Effector memory CD8-positive, alpha-beta T cell (primary cell): ENCODE data around the gene PRUNE1.

ENCODE experiments used
- ATAC-seq: fragments of 150-1000 bp; cut with Tn5 transposase; replicated peaks from 2 replicates; pipeline ENCODE4 v1.10.0; 2021; ENCODE audit warnings: mild to moderate bottlenecking, moderate library complexity
- DNase-seq, 3 experiments: peaks; one replicate each; pipeline ENCODE4 v3.0.0; 2021
- H3K27ac Mint-ChIP-seq, 2 donors: one replicate each; pipeline ENCODE4 v1.8.0; 2022; ENCODE audit warnings: mild to moderate bottlenecking in 2 of 2, mixed read lengths in 2 of 2, moderate library complexity in 2 of 2
- H3K27me3 Mint-ChIP-seq, 2 donors: one replicate each; pipeline ENCODE4 v1.8.0; 2022; ENCODE audit warnings: mixed read lengths in 2 of 2
- H3K36me3 Mint-ChIP-seq: one replicate; pipeline ENCODE4 v1.8.0; 2022; ENCODE audit warnings: mild to moderate bottlenecking, moderate library complexity, mixed read lengths; ENCODE audit not compliant: insufficient read depth
- H3K4me1 Mint-ChIP-seq, 2 donors: one replicate each; pipeline ENCODE4 v1.8.0; 2022; ENCODE audit warnings: low read depth in 2 of 2, mixed read lengths in 2 of 2
- H3K4me3 Mint-ChIP-seq, 2 donors: one replicate each; pipeline ENCODE4 v1.8.0; 2022; ENCODE audit warnings: mild to moderate bottlenecking in 2 of 2, mixed read lengths in 2 of 2, moderate library complexity in 2 of 2
- H3K9me3 Mint-ChIP-seq, 2 donors: one replicate each; pipeline ENCODE4 v1.8.0; 2022; ENCODE audit warnings: mixed read lengths in 2 of 2

The PRUNE1 gene

GRCh38 chr1:150972417-150972940 lies 35.8 kb upstream of the PRUNE1 start:
- Mint-ChIP-seq H3K4me3 (peak overlapping the region; percentile 85 to 92), H3K9me3 (no peaks in the 10 kb centered on the region), H3K4me1 (peaks cover 53 to 58% of the 10 kb centered on the region in 2 donors), H3K36me3 (peaks cover 16% of the 10 kb centered on the region), H3K27me3 (no peaks in the 10 kb centered on the region), H3K27ac (peak overlapping the region; percentile 92 to 95)
- ATAC-seq, result no peak
- DNase-seq, result no peak

- Mint-ChIP-seq H3K4me1 (peaks cover 55 to 57% of the 10 kb centered on the region in 2 donors), H3K36me3 (peaks cover 10% of the 10 kb centered on the region), H3K9me3 (no peaks in the 10 kb centered on the region), H3K4me3 (peak overlapping the region; percentile 85 to 92), H3K27me3 (no peaks in the 10 kb centered on the region), H3K27ac (peak overlapping the region; percentile 92 to 95)
- DNase-seq (no peak), ATAC-seq (no peak)
Observed at GRCh38 chr1:150973258-150973835, 34.9 kb upstream of the PRUNE1 start.

GRCh38 chr1:150973836-150974579 lies 34.2 kb upstream of the PRUNE1 start:
- Mint-ChIP-seq H3K4me1 (peaks cover 55 to 56% of the 10 kb centered on the region in 2 donors), H3K9me3 (no peaks in the 10 kb centered on the region), H3K36me3 (peaks cover 12% of the 10 kb centered on the region), H3K4me3 (peak overlapping the region; percentile 85 to 92), H3K27me3 (no peaks in the 10 kb centered on the region), H3K27ac (peak overlapping the region; percentile 92 to 95)
- ATAC-seq (peak; percentile 45), DNase-seq (peak; percentile 12 to 40 (median 17))

- ATAC-seq, result peak; percentile 75
- Mint-ChIP-seq H3K4me3 (peak within 1 kb of the TSS; percentile 85 to 92), H3K4me1 (peaks cover 52 to 60% of the 10 kb centered on the region in 2 donors), H3K27me3 (no peaks in the 10 kb centered on the region), H3K27ac (peak within 1 kb of the TSS; percentile 92 to 95), H3K36me3 (peaks cover 12% of the 10 kb centered on the region), H3K9me3 (no peaks in the 10 kb centered on the region)
- peak; percentile 69 to 74 (median 71) for DNase-seq
Observed at GRCh38 chr1:150974580-150975478, 33.4 kb upstream of the PRUNE1 start, which contains the start of gene CERS2. Gene CERS2 (minus strand): TSS chr1:150974835. CDS start chr1:150969090, 5,745 bp downstream.

GRCh38 chr1:150976401-150976821 lies 31.8 kb upstream of the PRUNE1 start:
- peaks cover 12% of the 10 kb centered on the region for H3K36me3 Mint-ChIP-seq
- H3K27me3 Mint-ChIP-seq, result no peaks in the 10 kb centered on the region
- peak overlapping the region; percentile 78 to 84 for H3K27ac Mint-ChIP-seq
- peaks cover 41 to 48% of the 10 kb centered on the region in 2 donors for H3K4me1 Mint-ChIP-seq
- H3K9me3 Mint-ChIP-seq, result no peaks in the 10 kb centered on the region
- DNase-seq (no peak), ATAC-seq (no peak)
- H3K4me3 Mint-ChIP-seq, result peak overlapping the region; percentile 82 to 85

GRCh38 chr1:150976879-150977694 lies 31.2 kb upstream of the PRUNE1 start:
- DNase-seq (peak; percentile 57 to 66 (median 63)), ATAC-seq (peak; percentile 35)
- Mint-ChIP-seq H3K4me1 (peaks cover 34 to 41% of the 10 kb centered on the region in 2 donors), H3K9me3 (no peaks in the 10 kb centered on the region), H3K27ac (peak overlapping the region; percentile 78 to 84), H3K4me3 (peak overlapping the region; percentile 82 to 85), H3K36me3 (peaks cover 12% of the 10 kb centered on the region), H3K27me3 (no peaks in the 10 kb centered on the region)

- Mint-ChIP-seq H3K4me3 (peak overlapping the region; percentile 40 to 82), H3K27me3 (no peaks in the 10 kb centered on the region), H3K4me1 (peaks cover 17 to 25% of the 10 kb centered on the region in 2 donors), H3K36me3 (peaks cover 9% of the 10 kb centered on the region), H3K9me3 (no peaks in the 10 kb centered on the region), H3K27ac (peak overlapping the region in 1 of 2 donors; percentile 54)
- ATAC-seq (peak; percentile 49), DNase-seq (peak; percentile 87 to 92 (median 89))
Observed at GRCh38 chr1:150979092-150980056, 28.9 kb upstream of the PRUNE1 start.

- Mint-ChIP-seq H3K4me1 (peaks cover 15 to 21% of the 10 kb centered on the region in 2 donors), H3K27ac (no peak overlapping the region), H3K27me3 (no peaks in the 10 kb centered on the region), H3K4me3 (no peak overlapping the region), H3K36me3 (peaks cover 5% of the 10 kb centered on the region), H3K9me3 (no peaks in the 10 kb centered on the region)
- no peak for DNase-seq
- no peak for ATAC-seq
Observed at GRCh38 chr1:150981177-150981804, 27.0 kb upstream of the PRUNE1 start.

GRCh38 chr1:150981805-150982712 lies 26.2 kb upstream of the PRUNE1 start, which contains the start of gene ANXA9:
Gene ANXA9 (plus strand): TSS chr1:150982292. CDS start chr1:150983106, 814 bp downstream.
- DNase-seq (no peak), ATAC-seq (no peak)
- no peaks in the 10 kb centered on the region for H3K9me3 Mint-ChIP-seq
- H3K27ac Mint-ChIP-seq, result no peak within 1 kb of the TSS
- no peak within 1 kb of the TSS for H3K4me3 Mint-ChIP-seq
- peaks cover 5% of the 10 kb centered on the region for H3K36me3 Mint-ChIP-seq
- peaks cover 7 to 14% of the 10 kb centered on the region in 2 donors for H3K4me1 Mint-ChIP-seq
- H3K27me3 Mint-ChIP-seq, result no peaks in the 10 kb centered on the region

- H3K36me3 Mint-ChIP-seq, result no peaks in the 10 kb centered on the region
- no peaks in the 10 kb centered on the region for H3K27me3 Mint-ChIP-seq
Observed at GRCh38 chr1:150985179-150985825, 22.9 kb upstream of the PRUNE1 start.

More at GRCh38 chr1:150985179-150985825, 22.9 kb upstream of the PRUNE1 start:
- DNase-seq (no peak), ATAC-seq (no peak)
- no peak overlapping the region for H3K4me3 Mint-ChIP-seq
- H3K9me3 Mint-ChIP-seq, result no peaks in the 10 kb centered on the region
- H3K27ac Mint-ChIP-seq, result peak overlapping the region in 1 of 2 donors; percentile 2
- no peaks in the 10 kb centered on the region for H3K4me1 Mint-ChIP-seq
